ENCODE results near the gene DBT.

The DBT gene

GRCh38 chr1:100292711-100293110 lies 43.1 kb upstream of the DBT start:
- H3K9me3 ChIP-seq (ENCODE audit: insufficient read depth, low read length, severe bottlenecking): no peaks in the 10 kb centered on the region
- no peak for TF ChIP-seq EZH2 (IDR thresholded peaks at IDR 0.05; ENCODE audit: borderline replicate concordance, low read depth, low read length, severe bottlenecking)
- no peak for TF ChIP-seq CTCF (IDR thresholded peaks at IDR 0.05; ENCODE audit: borderline replicate concordance, extremely low read depth, low read length, poor library complexity, severe bottlenecking)
- no peaks in the 10 kb centered on the region for H3K27me3 ChIP-seq (ENCODE audit: insufficient read depth, low read length, poor library complexity)
- no peaks in the 10 kb centered on the region for H4K20me1 ChIP-seq (ENCODE audit: insufficient read depth, low read length)
- ATAC-seq (ENCODE audit: insufficient read depth, low read depth) (no peak), DNase-seq (no peak)
- H3K36me3 ChIP-seq (ENCODE audit: insufficient read depth, low read length): peaks cover 55% of the 10 kb centered on the region
- H3K79me2 ChIP-seq (ENCODE audit: insufficient read depth, low read length): no peaks in the 10 kb centered on the region
- H3K4me1 ChIP-seq (ENCODE audit: insufficient read depth, low read length): no peaks in the 10 kb centered on the region
- no peak overlapping the region for H3K4me3 ChIP-seq (ENCODE audit: low read depth in 1 of 2, low read length in 2 of 2)
- no peak overlapping the region for H3K9ac ChIP-seq (ENCODE audit: low read depth, low read length)
- H2AFZ ChIP-seq (ENCODE audit: low read depth, low read length): no peak overlapping the region
- no peak overlapping the region for H3K4me2 ChIP-seq (ENCODE audit: insufficient read depth, low read length)
- H3K27ac ChIP-seq (ENCODE audit: low read length): no peak overlapping the region

DNA sequence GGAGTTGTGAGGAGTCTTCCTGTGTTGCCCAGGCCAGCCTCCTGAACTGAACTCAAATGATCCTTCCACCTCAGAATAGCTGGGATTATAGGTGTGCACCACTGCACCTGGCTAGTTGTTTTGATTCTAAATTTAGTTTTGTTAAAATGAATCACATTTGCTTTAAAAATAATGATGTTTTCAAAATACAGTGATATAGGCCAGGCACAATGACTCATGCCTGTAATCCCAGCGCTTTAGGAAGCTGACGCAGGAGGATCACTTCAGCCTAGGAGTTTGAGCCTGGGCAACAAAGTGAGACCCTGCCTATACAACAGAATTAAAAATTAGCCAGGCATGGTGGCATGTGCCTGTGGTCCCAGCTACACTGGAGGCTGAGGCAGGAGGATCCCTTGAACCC lies 40.7 kb upstream of the DBT start:
- H3K27me3 ChIP-seq (ENCODE audit: insufficient read depth, low read length, poor library complexity): no peaks in the 10 kb centered on the region
- H3K4me2 ChIP-seq (ENCODE audit: insufficient read depth, low read length): no peak overlapping the region
- H3K79me2 ChIP-seq (ENCODE audit: insufficient read depth, low read length): no peaks in the 10 kb centered on the region
- no peaks in the 10 kb centered on the region for H3K4me1 ChIP-seq (ENCODE audit: insufficient read depth, low read length)
- no peak for DNase-seq
- no peak overlapping the region for H2AFZ ChIP-seq (ENCODE audit: low read depth, low read length)
- no peaks in the 10 kb centered on the region for H3K9me3 ChIP-seq (ENCODE audit: insufficient read depth, low read length, severe bottlenecking)
- no peak for ATAC-seq (ENCODE audit: insufficient read depth, low read depth)
- H4K20me1 ChIP-seq (ENCODE audit: insufficient read depth, low read length): no peaks in the 10 kb centered on the region
- H3K27ac ChIP-seq (ENCODE audit: low read length): no peak overlapping the region
- H3K4me3 ChIP-seq (ENCODE audit: low read depth in 1 of 2, low read length in 2 of 2): no peak overlapping the region
- TF ChIP-seq EZH2 (IDR thresholded peaks at IDR 0.05; ENCODE audit: borderline replicate concordance, low read depth, low read length, severe bottlenecking) (no peak), CTCF (IDR thresholded peaks at IDR 0.05; ENCODE audit: borderline replicate concordance, extremely low read depth, low read length, poor library complexity, severe bottlenecking) (no peak)
- peaks cover 79% of the 10 kb centered on the region for H3K36me3 ChIP-seq (ENCODE audit: insufficient read depth, low read length)
- H3K9ac ChIP-seq (ENCODE audit: low read depth, low read length): no peak overlapping the region

DNA sequence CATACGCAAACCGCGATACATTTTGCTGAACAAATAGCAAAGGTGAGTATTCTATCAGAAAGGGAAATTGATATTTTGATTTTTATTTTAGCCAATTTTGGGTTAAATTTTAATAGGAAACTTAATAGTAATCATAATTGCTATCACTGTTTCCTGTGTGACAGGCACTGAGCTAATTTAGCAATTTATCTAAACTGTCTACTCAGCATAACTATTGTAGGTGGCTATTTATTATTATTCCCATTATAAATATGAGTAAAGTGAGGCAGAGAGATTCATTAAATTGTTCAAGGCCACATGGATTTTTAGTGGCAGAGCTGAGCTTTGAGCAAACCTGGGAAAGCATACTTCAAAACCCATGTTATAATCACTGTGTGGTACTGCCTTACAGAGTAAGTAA lies 37.5 kb upstream of the DBT start:
- Histone ChIP-seq H3K36me3 (ENCODE audit: insufficient read depth, low read length) (peaks cover 89% of the 10 kb centered on the region), H3K27me3 (ENCODE audit: insufficient read depth, low read length, poor library complexity) (no peaks in the 10 kb centered on the region), H4K20me1 (ENCODE audit: insufficient read depth, low read length) (no peaks in the 10 kb centered on the region), H3K9me3 (ENCODE audit: insufficient read depth, low read length, severe bottlenecking) (no peaks in the 10 kb centered on the region), H3K27ac (ENCODE audit: low read length) (no peak overlapping the region), H3K4me2 (ENCODE audit: insufficient read depth, low read length) (no peak overlapping the region), H3K79me2 (ENCODE audit: insufficient read depth, low read length) (peaks cover 5% of the 10 kb centered on the region; the same call in 1 of the 2 replicates), H3K9ac (ENCODE audit: low read depth, low read length) (no peak overlapping the region), H3K4me1 (ENCODE audit: insufficient read depth, low read length) (no peaks in the 10 kb centered on the region), H2AFZ (ENCODE audit: low read depth, low read length) (no peak overlapping the region), H3K4me3 (ENCODE audit: low read depth in 1 of 2, low read length in 2 of 2) (no peak overlapping the region)
- ATAC-seq (ENCODE audit: insufficient read depth, low read depth) (no peak), DNase-seq (no peak)
- TF ChIP-seq CTCF (IDR thresholded peaks at IDR 0.05; ENCODE audit: borderline replicate concordance, extremely low read depth, low read length, poor library complexity, severe bottlenecking) (no peak), EZH2 (IDR thresholded peaks at IDR 0.05; ENCODE audit: borderline replicate concordance, low read depth, low read length, severe bottlenecking) (no peak)

GRCh38 chr1:100284591-100284990 lies 35.0 kb upstream of the DBT start:
- no peak overlapping the region for H2AFZ ChIP-seq (ENCODE audit: low read depth, low read length)

More at GRCh38 chr1:100284591-100284990, 35.0 kb upstream of the DBT start:
- Histone ChIP-seq H3K4me2 (ENCODE audit: insufficient read depth, low read length) (no peak overlapping the region), H3K27ac (ENCODE audit: low read length) (no peak overlapping the region), H4K20me1 (ENCODE audit: insufficient read depth, low read length) (no peaks in the 10 kb centered on the region), H3K27me3 (ENCODE audit: insufficient read depth, low read length, poor library complexity) (no peaks in the 10 kb centered on the region), H3K9me3 (ENCODE audit: insufficient read depth, low read length, severe bottlenecking) (no peaks in the 10 kb centered on the region), H3K4me1 (ENCODE audit: insufficient read depth, low read length) (no peaks in the 10 kb centered on the region), H3K9ac (ENCODE audit: low read depth, low read length) (no peak overlapping the region), H3K79me2 (ENCODE audit: insufficient read depth, low read length) (peaks cover 12% of the 10 kb centered on the region; the same call in 1 of the 2 replicates), H3K4me3 (ENCODE audit: low read depth in 1 of 2, low read length in 2 of 2) (no peak overlapping the region), H3K36me3 (ENCODE audit: insufficient read depth, low read length) (peaks cover 87% of the 10 kb centered on the region)
- ATAC-seq (ENCODE audit: insufficient read depth, low read depth): no peak
- TF ChIP-seq EZH2 (IDR thresholded peaks at IDR 0.05; ENCODE audit: borderline replicate concordance, low read depth, low read length, severe bottlenecking) (no peak), CTCF (IDR thresholded peaks at IDR 0.05; ENCODE audit: borderline replicate concordance, extremely low read depth, low read length, poor library complexity, severe bottlenecking) (no peak)
- DNase-seq: no peak
